ENCODE results near the gene MOSPD3. TPM values are rescaled to one million over a fixed set of nuclear protein-coding genes. Genes with fewer than 3 reads are reported as not detected.
A peak's percentile ranks its signal among the peaks of the same experiment; 100 is the strongest.

Gene MOSPD3
- total RNA-seq, 1 experiment from 2014 or later: 6.9 TPM

DNA sequence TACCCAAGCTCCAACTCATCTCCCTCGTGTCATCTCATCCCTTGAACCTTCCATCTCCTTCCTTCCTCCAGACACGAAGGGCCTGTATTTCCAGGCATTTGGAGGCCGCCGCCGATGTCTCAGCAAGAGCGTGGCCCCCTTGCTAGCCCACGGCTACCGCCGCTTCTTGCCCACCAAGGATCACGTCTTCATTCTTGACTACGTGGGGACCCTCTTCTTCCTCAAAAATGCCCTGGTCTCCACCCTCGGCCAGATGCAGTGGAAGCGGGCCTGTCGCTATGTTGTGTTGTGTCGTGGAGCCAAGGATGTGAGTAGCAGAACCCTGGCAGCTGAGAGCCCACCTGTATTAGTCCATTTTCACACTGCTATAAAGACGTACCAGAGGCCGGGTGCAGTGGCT lies 20.7 kb upstream of the MOSPD3 start:
- DNase-seq (ENCODE audit: low spot score): no peak

DNA sequence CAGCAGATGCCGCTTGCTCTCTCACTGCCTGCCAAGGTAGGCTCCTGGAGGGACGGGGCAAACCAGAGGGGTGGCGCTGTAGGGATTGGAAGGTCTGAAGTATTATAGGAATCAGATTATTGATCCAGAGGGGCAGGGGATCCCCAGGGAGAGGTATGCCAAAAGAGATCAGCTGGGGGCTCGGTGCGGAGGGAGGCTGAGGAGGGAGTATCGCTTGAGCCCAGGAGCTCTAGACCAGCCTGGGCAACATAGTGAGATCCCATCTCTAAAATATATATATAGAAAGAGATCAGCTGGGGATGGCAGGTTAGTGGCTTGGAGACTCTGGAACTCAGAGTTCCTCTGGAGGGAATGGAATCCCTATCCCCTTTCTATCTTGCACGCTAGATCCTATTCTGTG lies 17.2 kb upstream of the MOSPD3 start:
- no peak for DNase-seq (ENCODE audit: low spot score)

DNA sequence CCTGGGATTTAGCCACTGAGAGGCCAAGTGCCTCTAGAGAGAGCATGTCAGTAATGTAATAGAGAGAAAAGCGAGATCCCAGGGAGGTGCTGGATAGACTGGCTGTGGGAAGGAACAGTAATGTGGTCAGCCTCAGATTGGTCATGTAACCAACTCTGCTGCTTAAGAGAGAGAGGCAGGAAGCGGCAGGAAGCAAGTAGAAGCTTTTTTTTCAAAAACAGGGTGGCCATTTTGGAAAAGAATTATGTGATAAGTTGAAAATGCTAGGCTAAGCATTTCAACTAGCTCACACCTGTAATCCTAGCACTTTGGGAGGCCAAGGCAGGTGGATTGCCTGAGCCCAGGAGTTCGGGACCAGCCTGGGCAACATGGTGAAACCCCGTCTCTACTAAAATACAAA lies 13.9 kb upstream of the MOSPD3 start:
- peak; percentile 26 for DNase-seq (ENCODE audit: low spot score)

DNA sequence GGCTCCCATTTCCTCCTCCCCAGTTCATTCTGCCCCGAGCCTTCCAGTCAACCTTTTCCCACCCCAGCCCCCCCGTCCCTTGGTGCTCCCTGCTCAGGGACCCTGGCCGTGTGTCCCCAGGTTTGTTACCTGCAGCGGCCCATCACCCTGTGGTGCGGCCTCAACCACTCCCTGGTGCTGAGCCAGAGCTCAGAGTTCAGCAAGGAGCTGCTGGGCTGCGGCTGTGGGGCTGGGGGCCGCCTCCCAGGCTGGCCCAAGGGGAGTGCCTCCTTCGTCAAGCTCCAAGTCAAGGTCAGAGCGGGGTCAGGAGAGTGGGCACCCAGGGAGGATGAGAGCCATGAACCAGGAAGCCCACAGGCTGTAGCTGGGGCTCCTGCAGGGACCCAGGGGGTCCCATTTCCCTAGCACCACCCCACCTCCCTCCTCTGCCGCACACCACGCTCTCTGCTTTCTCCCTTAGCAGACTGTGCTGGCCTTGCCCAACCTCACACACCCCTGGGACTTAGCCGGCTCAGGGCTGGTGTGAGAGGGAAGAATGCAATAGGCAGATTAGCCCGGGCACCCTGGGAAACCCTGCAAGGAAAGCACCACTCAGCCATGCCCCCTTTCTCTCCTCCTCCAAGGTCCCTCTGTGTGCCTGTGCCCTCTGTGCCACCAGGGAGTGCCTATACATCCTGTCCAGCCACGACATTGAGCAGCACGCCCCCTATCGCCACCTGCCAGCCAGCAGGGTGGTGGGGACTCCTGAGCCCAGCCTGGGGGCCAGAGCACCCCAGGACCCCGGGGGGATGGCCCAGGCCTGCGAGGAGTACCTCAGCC lies 12.2 kb upstream of the MOSPD3 start:
- DNase-seq (ENCODE audit: low spot score): no peak

DNA sequence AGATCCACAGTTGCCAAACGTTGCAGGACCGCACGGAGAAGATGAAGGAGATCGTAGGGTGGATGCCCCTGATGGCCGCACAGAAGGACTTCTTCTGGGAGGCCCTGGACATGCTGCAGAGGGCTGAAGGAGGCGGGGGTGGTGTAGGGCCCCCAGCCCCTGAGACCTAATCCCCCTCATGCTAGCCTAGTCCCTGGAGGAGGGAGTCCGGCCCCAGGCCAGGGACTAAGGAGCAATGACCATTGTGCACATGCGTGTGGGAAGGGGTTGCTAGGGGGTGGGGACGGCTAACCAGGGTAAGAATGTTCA lies 11.7 kb upstream of the MOSPD3 start:
- no peak for DNase-seq (ENCODE audit: low spot score)

DNA sequence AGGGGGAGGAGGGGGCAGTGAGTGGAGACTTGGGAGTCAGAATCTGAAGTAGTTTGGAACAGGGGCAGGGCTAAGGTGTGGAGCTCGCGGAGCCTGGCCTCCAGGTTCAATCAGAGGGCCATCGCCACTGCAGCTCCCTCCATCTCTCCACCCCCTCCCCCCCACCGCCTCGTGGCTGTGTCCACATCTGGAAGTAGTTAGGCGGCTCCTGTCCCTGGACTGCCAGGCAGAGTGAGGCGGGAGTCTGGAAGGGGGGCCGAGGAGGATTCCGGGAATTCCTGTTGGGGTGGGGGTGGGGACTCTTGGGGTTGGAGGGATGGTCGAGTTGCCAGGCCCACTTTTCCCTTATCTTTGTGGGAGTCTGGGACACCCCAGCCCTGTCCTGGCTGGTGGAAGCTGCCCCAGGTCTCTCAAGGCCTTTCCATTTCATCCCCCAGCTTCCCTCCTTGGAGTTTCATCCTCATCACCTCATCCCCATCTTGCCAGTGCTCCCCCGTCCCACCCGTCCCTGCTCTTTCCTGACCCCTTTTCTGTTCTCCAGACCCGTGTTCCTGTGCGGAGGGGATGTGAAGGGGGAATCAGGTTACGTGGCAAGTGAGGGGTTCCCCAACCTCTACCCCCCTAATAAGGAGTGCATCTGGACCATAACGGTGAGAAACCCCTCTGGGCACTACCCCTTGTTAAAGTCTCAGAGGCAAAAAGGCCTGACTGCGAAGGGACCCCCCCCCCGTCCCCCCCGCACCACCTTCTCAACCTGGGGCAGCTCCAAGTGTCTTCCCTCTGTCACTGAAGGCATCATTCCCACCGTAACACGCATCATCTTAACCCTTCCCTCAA lies 9.2 kb upstream of the MOSPD3 start:
- DNase-seq (ENCODE audit: low spot score): peak; percentile 60

DNA sequence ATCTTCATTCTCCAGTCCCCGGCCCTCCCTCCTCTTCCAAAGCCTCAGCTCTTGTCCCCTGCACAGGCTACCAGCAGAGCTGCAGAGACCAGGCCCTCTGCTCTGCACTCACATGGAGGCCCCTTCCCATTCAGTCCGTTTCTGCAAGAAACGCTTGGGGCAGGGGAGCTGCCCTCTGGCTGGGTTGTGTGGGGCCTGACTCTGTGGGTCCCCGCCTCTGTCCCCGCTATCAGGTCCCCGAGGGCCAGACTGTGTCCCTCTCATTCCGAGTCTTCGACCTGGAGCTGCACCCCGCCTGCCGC lies 8.7 kb upstream of the MOSPD3 start:
- no peak for DNase-seq (ENCODE audit: low spot score)

DNA sequence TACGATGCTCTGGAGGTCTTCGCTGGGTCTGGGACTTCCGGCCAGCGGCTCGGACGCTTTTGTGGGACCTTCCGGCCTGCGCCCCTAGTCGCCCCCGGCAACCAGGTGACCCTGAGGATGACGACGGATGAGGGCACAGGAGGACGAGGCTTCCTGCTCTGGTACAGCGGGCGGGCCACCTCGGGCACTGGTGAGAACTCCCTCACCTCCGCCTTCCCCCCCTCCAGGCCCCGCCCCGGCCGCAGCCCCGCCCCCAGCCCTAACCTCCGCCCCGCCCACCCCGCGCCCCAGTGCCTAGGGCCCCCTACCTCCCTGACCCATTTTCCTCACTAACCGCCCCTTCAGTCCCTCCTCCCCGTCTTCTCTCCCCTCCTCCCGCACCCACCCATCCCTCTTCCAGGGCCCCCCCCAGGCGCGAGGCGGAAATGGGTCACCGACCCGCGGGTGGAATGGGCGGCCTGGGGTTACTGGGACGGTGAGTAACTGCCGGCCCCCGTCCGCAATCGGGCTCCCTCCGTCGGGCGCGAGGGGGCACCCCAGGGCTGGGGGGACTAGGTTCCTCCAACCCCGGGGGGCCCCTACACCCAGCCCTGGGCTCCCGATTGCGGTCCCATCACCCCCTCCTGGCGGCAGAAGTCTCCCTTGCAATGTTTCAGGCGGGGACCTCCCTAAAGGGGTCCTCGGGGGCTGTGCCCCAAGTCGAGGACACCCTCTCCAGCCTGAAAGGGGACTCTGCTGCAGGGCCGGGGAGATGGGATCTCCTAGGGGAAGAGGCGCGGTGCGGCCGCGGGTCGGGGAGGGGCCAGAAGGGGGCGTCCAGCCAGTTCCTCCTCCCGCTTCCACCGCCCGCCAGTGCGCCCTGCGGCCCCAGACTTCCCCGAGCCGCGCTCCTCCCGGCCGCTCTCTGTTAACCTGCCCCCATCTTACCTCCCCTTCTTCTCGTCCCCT lies 8.0 kb upstream of the MOSPD3 start:
- DNase-seq (ENCODE audit: low spot score): peak; percentile 40

DNA sequence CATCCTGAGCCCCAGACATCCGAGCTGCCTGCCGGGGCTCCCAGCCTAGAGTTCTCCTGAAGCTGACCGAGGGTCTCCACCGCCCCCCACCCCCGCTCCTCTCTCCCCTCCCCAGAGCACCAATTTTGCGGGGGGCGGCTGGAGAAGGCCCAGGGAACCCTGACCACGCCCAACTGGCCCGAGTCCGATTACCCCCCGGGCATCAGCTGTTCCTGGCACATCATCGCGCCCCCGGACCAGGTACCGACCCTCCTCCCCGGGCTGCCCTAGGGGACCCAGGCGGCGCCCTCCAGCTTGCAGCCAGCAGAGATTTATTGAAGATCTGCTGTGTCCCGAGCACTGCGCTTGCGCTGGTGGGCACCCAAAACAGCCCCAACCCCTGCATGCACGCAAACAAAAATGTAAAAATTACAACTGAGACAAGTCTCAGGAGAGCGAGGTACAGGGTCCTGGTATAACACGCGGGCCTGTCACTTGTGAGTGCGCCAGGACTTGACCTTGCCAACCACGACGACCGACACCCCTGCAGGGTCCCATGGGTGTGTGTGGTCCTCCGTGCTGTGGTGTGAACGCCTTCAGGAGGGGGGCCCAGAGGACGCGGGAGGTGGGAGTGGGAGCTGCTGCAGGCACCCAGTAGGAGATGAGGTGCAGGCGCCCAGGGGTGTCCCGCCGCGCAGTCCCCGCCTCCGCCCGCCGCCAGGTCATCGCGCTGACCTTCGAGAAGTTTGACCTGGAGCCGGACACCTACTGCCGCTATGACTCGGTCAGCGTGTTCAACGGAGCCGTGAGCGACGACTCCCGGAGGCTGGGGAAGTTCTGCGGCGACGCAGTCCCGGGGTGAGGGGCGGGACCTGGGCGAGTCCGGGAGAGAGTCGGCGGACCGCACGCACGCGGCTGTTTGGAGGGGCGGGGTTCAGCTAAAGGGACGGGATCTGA lies 7.1 kb upstream of the MOSPD3 start:
- DNase-seq (ENCODE audit: low spot score): no peak

DNA sequence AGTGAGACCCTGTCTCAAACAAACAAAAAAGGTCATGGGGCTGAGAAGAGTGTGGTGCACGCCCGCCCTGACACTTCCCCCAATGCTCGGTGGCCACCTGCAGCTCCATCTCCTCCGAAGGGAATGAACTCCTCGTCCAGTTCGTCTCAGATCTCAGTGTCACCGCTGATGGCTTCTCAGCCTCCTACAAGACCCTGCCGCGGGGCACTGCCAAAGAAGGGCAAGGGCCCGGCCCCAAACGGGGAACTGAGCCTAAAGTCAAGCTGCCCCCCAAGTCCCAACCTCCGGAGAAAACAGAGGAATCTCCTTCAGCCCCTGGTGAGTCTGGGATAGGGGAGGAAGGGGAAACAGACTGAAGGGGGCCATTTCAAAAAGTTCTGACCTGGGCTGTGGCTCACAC lies 6.0 kb upstream of the MOSPD3 start:
- no peak for DNase-seq (ENCODE audit: low spot score)

DNA sequence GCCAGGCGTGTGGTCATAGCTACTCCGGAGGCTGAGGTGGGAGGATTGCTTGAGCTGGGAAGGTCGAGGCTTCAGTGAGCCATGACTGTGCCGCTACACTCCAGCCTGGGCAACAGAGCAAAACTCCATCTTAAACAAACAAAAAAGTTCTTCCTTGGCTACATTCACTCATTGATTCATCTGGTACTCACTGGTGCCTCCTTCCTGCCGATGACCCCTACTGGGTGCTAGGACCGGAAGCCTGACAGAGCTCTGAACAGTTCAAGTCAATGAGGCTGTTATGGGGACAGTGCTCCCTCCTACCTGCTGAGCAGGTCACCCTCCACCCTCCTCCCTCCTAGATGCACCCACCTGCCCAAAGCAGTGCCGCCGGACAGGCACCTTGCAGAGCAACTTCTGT lies 5.2 kb upstream of the MOSPD3 start:
- DNase-seq (ENCODE audit: low spot score): no peak

DNA sequence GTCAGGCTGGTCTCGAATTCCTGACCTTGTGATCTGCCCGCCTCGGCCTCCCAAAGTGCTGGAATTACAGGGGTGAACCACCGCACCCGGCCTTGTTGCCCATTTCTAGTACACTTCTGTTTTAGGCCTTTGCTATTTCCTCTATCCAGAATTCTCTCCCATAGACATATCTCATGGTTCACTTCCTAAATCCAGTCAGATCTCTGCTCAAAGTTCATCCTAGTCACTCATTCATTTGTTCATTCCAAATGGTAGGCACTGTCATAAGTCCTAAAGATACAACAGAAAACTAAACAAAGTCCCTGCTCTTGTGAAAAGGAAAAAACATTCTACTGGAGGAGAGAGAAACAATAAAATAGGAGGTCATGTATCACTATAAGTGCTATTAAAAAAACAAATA lies 2.4 kb upstream of the MOSPD3 start:
- DNase-seq (ENCODE audit: low spot score): no peak

DNA sequence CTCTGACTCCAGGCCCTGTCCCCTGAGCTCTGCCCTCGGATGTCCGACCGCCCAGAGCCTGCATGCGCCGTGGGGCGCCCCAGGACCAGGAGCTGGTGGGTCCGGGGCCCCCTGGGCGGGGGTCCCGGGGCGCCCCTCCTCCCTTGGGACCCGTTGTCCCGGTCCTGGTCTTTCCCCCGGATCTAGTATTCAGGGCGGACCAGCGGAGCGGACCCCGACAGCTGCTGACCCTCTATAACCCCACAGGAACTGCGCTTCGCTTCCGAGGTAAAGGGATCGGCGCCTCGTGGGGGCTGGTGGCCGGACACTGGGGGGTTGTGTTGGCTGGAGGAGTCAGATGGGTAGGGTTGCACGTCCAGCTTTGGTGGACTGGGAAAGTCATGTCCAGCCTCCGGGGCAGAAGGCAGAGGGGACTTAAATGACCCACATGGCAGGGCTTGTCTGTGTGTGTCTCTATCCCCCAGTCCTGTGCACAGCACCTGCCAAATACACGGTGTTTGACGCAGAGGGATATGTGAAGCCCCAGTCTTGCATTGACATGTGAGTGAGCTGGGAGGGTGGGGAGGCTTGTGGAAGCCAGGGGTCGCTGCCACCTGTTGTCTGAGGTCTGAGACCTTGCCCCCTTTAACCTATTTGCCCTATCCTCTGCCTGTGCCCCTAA lies 520 bp downstream of the MOSPD3 start:
- DNase-seq (ENCODE audit: low spot score): no peak

DNA sequence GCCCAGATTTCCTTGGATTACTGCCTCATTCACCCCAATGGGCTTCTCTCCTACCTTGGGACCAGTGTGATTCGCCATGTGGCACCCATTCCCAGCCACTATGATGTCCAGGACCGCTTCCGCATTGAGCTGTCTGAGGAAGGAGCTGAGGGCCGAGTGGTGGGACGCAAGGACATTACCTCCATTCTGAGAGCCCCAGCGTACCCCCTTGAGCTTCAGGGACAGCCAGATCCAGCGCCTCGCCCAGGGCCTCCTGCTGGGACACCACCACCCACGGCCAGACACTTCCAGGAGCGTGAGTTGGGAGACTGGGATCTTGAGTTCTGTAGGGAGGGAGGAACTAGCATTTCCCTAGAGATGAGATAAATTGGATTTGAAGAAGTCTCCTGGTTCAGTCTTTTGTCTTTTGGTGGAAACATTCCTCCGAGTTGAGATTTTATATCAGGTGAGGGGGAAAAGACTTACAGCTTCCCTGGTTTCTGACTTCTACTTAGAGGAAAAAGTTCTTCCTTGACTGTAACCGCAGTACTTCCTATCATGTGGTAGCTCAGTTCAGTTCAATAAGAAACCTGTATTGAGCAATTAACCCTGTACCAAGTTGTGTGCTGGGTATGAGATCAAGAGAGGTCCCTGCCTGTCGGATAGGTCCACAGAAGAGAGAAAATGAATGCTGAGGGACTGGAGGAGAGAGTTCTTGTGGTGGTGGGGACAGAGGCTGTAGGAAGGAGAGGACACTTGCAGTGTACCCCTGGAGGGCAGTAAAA lies 1.3 kb downstream of the MOSPD3 start:
- DNase-seq (ENCODE audit: low spot score): no peak

DNA sequence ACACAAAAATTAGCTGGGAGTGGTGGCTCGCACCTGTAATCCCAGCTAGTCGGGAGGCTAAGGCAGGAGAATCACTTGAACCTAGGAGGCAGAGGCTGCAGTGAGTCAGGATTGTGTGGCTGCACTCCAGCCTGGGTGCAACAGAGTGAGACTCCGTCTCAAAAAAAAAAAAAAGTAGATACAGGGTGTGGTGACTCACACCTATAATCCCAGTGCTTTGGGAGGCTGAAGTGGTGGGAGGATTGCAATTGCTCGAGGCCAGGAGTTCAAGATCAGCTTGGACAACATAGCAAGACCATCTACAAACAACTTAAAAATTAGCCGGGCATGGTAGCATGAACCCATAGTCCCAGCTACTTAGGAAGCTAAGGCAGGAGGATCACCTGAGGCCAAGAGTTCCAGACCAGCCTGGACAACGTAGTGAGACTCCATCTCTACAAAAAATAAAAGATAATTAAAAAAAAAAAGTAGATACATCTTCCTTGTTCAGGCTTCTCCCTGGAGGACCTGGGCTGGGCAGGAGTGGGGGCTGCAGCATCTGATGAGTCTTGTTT lies 2.0 kb downstream of the MOSPD3 start:
- no peak for DNase-seq (ENCODE audit: low spot score)

DNA sequence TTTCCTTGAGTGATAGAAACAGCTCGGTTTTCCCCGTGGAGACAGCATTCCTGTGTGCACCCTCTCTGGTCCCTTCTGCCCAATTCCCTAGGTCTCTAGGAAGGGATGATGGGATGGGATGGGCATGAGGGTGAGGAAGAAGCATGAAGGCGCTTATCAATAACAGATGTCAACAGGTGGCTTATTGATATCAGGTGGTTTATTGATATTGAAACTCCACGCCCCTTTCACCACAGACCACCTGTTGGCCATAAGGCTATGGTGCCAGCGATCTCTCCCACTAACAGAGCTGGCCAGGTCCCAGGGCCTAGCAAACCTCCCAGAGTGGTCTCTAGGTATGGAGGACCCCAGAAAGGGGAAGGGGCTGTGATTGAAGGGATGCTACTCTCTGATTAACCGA lies 7.9 kb downstream of the MOSPD3 start:
- DNase-seq (ENCODE audit: low spot score): no peak

DNA sequence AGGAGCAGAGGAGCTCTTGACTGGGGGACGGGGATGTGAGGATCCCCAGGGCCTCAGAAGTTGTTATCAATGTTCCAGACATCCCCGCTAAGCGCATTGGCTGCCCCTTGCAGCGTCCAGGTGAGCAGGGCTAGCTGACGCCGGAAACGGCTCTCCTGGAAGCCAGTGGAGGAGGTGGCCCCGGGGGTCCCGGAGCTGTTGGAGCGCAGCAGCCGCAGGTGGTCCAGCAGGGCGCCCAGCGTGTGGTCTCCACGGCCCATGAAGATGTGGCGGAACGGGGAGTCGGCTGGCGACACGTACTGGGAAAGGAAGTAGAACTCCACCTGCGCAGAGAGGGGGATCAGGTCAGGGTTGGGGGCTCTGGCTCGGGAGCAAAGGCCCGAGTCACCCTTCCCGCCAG lies 8.5 kb downstream of the MOSPD3 start:
- DNase-seq (ENCODE audit: low spot score): no peak

DNA sequence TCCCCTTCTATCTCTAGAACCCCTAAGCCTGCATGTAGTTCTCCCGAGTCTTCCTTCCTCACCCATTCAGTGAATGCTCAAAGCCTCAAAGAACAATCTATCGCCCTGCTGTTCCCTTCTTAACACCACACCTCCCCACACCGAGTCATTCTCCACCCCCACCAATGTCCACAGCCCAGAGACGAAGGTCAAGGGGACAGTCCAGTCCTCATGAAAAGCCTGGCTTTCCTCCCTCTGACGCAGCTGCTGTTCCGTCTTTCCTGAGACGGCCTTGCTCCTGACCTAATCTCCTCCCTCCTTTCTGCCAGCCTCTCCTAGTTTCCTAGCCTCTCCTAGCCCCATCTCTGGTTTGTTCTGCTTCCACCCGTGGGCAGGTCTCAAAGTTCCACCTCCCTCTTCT lies 9.2 kb downstream of the MOSPD3 start:
- no peak for DNase-seq (ENCODE audit: low spot score)

DNA sequence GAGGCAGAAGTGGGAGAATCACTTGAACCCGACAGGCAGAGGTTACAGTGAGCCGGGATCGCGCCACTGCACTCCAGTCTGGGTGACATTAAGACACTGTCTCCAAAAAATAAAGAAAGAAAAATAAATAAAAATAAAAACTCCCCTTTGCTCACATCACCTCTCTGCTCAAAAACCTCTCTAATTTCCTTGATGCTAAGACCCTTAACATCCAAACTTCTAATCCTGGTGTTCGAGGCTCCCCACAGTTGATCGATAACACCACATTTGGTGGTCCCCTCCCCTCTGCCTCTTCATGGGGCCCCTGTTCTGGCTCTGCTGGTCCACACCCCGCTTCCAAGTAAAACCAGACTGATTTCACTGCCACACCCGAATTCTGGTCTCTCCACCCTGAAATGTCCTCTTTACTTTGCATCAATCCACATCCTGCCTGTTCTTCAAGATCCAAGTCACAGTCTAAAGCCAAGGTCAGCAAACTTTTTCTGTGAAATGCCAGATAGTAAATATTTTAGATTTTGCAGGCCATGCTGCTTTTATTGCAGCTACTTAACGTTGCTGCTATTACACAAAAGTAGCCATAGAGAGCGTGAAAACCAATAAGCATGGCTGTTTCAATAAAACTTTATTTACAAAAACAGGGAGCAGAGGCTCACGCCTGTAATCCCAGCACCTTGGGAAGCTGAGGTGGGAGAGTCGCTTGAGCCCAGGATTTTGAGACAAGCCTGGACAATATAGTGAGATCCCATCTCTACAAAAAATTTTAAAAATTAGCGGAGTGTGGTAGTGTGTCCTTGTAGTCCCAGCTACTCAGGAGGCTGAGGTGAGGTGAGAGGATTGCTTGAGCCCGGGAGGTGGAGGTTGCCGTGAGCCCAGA lies 11.8 kb downstream of the MOSPD3 start:
- DNase-seq (ENCODE audit: low spot score): no peak
